Muscle layer of duodenum (tissue), 2 donors: ENCODE results near the gene RTBDN.

ENCODE experiments used
- H3K27ac ChIP-seq: one replicate; pipeline ENCODE4 v1.7.0; 2013; ENCODE audit warnings: mild to moderate bottlenecking, low read length
- H3K27me3 ChIP-seq: one replicate; pipeline ENCODE4 v1.7.0; 2013; ENCODE audit warnings: low read depth, mild to moderate bottlenecking, control low read depth, low read length
- H3K36me3 ChIP-seq, 2 donors: one replicate each; pipeline ENCODE4 v1.7.0; 2013; ENCODE audit warnings: low read length in 2 of 2, control low read depth in 1 of 2, mild to moderate bottlenecking in 1 of 2; ENCODE audit not compliant: insufficient read depth in 2 of 2, control insufficient read depth in 1 of 2
- H3K4me1 ChIP-seq, 2 donors: one replicate each; pipeline ENCODE4 v1.7.0; 2013; ENCODE audit warnings: low read length in 2 of 2, mild to moderate bottlenecking in 2 of 2, control low read depth in 1 of 2, moderate library complexity in 1 of 2; ENCODE audit not compliant: insufficient read depth in 2 of 2, control insufficient read depth in 1 of 2
- H3K4me3 ChIP-seq, 2 donors: one replicate each; pipeline ENCODE4 v1.7.0; 2013; ENCODE audit warnings: low read length in 2 of 2, low read depth in 1 of 2, mild to moderate bottlenecking in 1 of 2
- H3K9me3 ChIP-seq, 2 donors: one replicate each; pipeline ENCODE4 v1.7.0; 2013; ENCODE audit warnings: low read length in 2 of 2, control low read depth in 1 of 2, mild to moderate bottlenecking in 1 of 2; ENCODE audit not compliant: control insufficient read depth in 1 of 2
- donor health status: healthy.

Gene RTBDN

DNA sequence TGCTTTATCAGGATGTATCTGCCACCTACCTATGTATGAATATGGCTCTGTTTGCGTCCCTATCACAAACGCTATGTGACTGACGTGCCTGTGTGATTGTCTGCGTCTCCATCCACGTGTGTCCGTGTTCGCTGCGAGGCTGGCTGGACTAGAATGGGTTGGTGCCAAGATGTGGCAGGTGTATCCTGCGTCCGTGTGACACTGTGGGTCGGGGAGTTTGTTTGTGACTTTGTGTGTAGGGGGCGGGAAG, 52.3 kb downstream of the RTBDN start:
- Histone ChIP-seq H3K4me1 (peaks cover 24 to 34% of the 10 kb centered on the region in 2 donors), H3K9me3 (no peaks in the 10 kb centered on the region), H3K27me3 (no peaks in the 10 kb centered on the region), H3K4me3 (peak overlapping the region; percentile 52 to 56), H3K36me3 (peaks cover 0 to 5% of the 10 kb centered on the region in 2 donors), H3K27ac (peak overlapping the region; percentile 92)

DNA sequence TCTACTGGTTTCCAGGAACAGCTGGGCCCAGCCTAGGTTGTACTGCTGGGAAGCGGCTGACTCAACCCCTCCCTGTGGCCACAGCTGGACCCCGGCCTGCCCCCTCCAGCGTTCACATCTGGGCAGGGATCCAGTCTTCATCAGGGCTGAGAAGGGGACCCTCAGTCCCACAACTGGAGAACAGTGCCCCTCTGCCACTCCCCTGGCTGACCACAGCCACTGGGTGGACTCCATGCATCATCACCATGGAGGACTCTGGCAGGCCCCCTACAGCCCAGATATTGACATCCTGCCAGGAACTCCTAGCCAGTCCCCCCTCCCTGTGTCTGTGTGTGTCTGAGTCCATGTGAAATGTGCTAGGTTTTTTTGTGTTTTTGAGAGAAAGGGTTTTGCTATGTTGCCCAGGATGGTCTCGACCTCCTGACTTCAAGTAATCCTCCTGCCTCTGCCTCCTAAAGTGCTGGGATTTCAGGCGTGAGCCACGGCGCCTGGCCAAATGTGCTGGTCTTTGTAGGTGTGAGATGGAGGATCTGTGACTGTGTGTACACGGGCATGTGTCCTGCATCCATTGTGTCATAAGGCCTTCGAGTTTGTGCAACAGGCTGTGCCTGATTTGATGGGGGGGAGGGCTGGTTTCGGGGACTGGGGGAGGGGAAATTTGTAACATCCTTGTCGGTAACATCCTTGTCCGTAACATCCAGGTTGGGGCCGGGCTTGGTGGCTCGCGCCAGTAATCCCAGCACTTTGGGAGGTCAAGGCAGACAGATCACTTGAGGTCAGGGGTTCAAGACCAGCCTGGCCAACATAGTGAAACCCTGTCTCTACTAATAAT, 55.0 kb downstream of the RTBDN start:
- peak overlapping the region in 1 of 2 donors; percentile 63 for H3K4me3 ChIP-seq
- H3K36me3 ChIP-seq, result peaks cover 0 to 5% of the 10 kb centered on the region in 2 donors
- no peaks in the 10 kb centered on the region for H3K9me3 ChIP-seq
- H3K4me1 ChIP-seq, result peaks cover 15 to 31% of the 10 kb centered on the region in 2 donors
- no peaks in the 10 kb centered on the region for H3K27me3 ChIP-seq
- H3K27ac ChIP-seq, result peak overlapping the region; percentile 95

DNA sequence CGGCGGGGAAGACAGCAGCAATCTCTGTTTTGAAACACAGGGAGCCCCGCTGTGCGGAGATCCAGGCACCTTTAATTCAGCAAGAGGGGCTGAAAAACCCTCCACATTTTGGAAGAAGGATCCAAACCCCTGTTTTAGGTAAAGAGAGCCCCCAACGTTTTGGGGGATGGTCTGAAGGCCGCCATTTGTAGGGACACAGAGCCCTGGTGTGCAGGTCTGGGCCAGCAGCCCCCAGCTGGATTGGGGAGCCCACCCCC, 55.5 kb downstream of the RTBDN start:
- peaks cover 0 to 5% of the 10 kb centered on the region in 2 donors for H3K36me3 ChIP-seq
- H3K27me3 ChIP-seq, result no peaks in the 10 kb centered on the region
- peaks cover 12 to 29% of the 10 kb centered on the region in 2 donors for H3K4me1 ChIP-seq
- peak overlapping the region; percentile 95 for H3K27ac ChIP-seq
- peak overlapping the region; percentile 63 to 89 for H3K4me3 ChIP-seq
- no peaks in the 10 kb centered on the region for H3K9me3 ChIP-seq

DNA sequence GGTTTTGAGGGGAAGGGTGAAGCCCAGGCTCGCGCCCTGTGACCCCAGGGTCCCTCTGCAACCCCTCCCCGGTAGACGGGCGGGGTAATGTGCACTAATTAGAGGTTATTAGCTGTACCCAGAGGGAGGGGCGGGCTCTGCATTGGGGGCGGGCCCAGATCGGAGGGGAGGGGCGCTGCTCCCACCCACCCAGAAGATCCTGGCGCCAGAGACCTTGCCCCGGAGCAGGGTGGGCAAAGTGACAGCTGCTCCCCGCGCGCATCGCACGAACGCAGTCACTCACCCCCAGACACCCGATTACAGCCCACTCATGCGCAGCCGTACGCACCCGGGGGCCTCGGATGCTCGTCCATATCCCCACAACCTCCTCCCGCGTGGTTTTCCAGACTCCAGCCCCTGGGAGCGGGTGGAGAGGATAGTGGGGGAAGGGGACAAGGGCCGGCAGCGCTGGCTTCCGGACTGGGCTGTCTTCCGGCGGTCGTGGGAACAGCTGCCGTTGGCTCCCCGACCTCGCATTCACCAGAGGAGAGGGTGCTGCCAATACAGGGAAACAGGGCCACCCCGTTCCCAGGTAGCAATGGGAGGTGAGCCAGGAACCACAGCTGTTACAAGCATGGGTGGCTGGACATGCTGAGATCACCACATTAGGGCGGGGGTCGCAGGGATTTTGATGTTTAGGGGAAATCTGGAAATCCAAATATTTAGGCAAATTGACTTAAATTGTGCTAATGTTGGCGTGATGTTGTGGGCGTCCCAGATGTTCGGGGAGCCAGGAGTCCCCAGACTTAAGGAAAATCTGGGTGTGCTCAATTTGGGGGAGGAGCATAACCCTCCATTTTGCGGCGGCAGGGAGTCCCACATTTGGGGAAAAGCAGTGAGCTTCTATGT, 56.1 kb downstream of the RTBDN start:
- peak overlapping the region; percentile 95 for H3K27ac ChIP-seq
- no peaks in the 10 kb centered on the region for H3K27me3 ChIP-seq
- peaks cover 8 to 24% of the 10 kb centered on the region in 2 donors for H3K4me1 ChIP-seq
- peaks cover 0 to 1% of the 10 kb centered on the region in 2 donors for H3K36me3 ChIP-seq
- H3K4me3 ChIP-seq, result peak overlapping the region; percentile 63 to 89
- no peaks in the 10 kb centered on the region for H3K9me3 ChIP-seq

DNA sequence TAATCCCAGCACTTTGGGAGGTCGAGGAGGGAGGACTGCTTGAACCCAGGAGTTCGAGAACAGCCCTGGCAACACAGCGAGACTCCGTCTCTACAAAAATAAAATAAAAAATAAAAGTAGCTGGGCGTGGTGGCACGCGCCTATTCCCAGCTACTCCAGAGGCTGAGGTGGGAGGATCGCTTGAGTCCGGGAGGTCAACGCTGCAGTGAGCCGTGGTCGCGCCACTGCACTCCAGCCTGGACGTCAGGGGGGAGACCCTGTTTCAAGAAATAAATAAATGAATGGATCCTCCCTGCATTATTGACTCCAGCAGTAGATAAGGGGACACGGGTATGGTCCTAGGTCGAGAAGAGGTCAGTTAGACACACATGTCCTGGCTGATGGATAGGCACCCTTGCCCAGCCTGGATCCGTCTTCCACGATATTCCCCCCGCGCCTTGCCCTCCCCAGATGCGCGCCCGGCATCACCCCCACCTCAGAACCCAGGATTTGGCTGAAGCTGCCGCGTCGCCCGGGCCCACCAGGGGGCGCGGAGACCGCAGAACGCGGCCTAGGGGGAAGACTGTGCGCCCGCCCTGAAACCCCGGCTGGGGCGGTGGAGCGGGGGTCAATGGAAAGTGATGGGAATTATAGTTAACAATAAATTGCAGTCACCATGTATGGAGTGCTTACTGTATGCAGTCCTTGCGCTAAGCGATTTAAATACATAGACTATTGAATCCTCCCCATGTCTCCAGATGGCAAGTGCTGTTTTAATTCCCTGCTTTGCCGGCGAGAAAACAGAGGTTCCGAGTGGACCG, 57.0 kb downstream of the RTBDN start:
- peak overlapping the region; percentile 63 to 89 for H3K4me3 ChIP-seq
- H3K4me1 ChIP-seq, result peaks cover 8 to 19% of the 10 kb centered on the region in 2 donors
- H3K27me3 ChIP-seq, result no peaks in the 10 kb centered on the region
- H3K36me3 ChIP-seq, result no peaks in the 10 kb centered on the region
- peak overlapping the region; percentile 95 for H3K27ac ChIP-seq
- no peaks in the 10 kb centered on the region for H3K9me3 ChIP-seq
